CD4-positive, alpha-beta T cell treated with Interferon gamma for 1 hour (primary cell): Measurements from ENCODE around the gene MED15.
"Not testable (repeated sequence)": the region's sequence is repeated elsewhere in the genome, so short reads cannot be mapped to it uniquely, and the experiment has no call there.

ENCODE experiments used
- DNase-seq: peaks from one replicate; pipeline ENCODE4 v3.0.0-alpha.2; 2020

Gene MED15

DNA sequence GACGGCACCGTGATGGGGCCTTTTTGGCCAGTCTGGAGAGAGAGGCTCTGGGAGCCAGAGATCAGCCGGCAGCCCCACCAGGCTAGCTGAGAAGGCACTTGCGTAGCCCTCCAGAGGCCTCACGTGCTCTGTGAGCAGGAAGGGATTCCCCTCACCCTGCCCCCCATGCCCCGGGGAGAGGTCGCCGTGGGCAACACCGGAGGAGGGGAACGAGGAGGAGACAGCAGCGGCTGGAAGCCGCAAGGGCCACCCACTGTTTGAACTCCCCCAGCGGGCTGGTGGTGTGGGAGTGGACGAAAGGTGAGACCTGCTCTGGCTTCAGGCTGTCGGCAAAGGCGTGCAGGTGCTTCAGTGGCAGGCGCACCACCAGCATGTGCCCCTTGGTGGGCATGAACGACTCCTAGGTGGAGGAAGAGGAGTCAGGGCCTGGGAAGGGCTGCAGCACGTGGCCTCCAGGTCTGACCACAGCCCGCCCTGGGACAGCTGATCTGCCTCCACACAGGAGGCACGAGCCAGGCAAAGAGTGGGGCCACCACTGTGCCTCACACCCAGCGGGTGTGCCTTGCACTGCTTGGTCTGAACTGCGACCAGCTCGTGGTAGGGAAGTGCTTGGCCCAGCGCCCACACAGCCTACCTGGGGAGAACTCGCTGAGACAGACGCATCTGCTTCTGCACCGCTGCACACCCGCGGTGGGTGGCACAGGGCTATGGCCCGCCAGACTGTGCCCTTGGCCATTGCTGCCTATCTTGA is 99.9 kb downstream of the MED15 start:
- no peak for DNase-seq

DNA sequence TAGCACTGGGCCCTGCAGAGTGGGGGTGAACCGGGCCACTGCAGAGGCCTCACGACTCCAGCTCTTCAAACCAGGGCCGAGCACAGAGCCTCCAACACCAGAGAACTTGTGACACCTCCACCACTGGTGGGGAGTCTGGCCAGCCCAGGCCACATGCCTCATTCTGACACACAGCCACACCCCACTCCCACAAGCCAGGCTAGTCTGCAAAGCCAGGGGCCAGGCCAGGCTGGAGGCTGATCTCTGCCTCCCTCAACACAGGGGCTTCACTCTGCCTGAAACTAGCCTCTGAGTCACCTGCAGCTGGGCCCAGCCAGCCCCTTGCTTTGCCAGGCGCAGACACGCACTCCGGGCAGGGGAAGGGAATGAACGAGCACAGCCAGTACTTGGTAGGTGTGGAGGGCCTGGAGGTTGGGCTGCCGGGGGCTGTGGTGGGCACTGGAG is 102.9 kb downstream of the MED15 start:
- DNase-seq = no peak

DNA sequence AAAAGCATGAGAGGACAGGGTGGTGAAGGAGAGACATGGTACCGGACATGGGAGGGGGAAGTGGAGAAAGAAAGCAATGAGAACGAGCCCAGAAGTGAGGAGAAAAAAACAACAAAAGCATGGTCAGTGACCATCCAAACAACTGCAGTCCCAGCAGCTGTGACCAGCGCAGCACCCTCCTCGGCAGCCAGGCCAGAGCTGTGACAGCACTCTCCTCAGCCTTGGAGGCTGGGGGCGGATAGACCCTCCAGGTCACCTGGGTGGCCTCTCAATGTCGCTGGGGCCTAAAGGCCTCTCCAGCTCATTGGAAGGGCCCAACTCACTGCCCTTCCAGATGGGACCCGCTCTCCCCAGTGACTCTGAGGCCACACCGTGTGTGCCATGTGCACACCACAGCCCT is 103.3 kb downstream of the MED15 start:
- no peak for DNase-seq

GRCh38 chr22:20611418-20611817 is 104.0 kb downstream of the MED15 start:
- no peak for DNase-seq

DNA sequence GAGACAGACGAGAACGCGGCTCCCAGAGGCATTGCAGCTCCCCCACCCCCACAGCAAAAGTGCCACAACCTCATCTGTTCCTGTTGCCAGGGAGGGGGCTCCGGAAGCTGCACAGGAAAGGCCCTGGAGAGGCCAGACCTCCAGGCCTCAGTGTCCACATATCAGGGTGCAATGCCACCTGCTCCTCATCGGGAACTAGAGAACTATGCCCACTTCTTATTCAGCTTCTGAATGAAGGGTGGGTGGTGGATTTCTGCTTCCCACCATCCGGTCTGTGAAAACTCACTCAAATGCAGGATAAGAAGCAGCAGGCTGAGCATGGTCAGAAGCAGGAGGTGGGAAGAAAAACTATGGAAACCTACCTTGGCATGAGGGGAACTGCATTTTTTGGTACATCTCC is 105.9 kb downstream of the MED15 start:
- DNase-seq = no peak

GRCh38 chr22:20615021-20615420 is 107.6 kb downstream of the MED15 start:
- DNase-seq = no peak

DNA sequence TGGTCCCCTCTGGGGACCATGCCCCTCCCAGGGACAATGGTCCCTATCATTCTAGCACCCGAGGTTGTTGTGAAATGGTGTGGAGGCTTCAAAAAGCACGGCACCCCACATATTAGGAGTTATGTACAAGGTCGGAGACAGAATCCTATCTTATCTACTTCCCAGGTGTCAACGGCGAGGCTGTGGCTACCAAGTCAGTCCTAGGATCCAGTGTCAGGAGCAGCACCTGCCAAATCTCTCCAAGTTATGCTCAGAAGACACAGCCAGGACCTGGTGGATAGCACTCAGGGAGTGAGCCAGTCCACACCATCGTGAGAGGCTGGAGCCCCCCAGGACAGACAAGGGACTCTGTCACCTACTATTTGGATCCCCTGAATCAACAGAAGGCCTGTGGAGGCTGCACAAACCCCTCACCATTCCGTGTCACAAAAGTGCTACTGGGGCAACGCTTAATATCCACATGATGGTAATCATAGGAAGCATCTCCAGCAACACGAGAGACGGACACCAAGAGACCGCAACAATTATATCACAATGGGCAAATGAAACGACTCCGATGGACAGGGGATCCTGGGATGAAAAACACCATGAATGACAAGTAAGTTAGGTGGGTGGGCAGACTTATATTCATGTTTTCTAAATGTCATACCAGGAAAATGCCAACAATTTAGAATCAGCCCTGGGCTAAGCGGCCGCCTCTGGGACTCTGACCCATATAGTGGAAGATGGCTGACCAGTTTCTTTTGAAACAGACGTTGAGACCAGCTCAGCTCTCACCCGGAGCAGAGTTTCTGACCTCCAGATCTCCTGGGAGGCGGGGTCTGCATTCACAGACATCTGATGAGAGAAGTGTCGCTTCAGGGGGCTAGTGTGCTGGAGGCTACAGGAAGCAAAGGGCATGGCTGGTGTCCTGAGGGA is 108.4 kb downstream of the MED15 start:
- no peak for DNase-seq

DNA sequence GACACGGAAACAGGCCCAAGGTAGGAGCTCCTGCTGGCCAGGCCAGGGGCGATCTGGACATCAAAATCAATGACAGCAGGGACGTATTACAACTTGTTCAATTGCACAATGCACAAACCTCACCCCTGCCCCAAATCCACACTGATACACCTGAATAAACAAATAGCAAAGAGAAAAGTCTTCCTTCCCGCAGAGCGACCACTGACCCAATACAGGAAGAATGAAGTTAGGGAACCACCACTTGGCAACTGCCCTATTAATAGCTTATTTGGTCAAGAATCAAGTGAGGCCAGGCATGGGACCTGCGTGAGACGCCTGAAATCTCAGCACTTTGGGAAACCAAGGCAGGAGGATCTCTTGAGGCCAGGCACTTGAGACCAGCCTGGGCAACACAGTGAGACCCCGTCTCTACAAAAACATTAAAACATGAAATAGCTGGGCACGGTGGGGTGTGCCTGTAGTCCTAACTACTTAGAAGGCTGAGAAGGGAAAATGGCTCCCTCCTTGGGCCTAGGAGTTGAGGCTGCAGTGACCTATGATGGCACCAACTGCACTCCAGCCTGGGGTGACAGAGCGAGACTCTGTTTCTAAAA is 109.1 kb downstream of the MED15 start:
- DNase-seq = no peak

GRCh38 chr22:20618488-20618887 is 111.1 kb downstream of the MED15 start:
- DNase-seq = no peak

- DNase-seq = no peak
These were observed 111.9 kb downstream of the MED15 start for GRCh38 chr22:20619045-20619892.

DNA sequence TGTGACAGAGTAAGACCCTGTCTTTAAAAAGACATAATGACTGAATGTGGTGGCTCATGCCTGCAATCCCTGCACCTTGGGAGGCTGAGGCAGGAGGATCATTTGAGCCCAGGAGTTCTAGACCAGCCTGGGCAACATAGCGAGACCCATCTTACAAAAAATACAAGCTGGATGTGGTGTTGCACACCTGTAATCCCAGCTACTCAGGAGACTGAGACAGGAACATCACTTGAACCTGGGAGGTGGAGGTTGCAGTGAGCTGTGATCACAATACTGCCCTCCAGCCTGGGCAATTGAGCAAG is 112.4 kb downstream of the MED15 start:
- not testable (repeated sequence) for DNase-seq

- no peak for DNase-seq
These were observed 113.8 kb downstream of the MED15 start for GRCh38 chr22:20621162-20621561.

- no peak for DNase-seq
These were observed 115.4 kb downstream of the MED15 start for GRCh38 chr22:20622650-20623339.

- no peak for DNase-seq
These were observed 116.8 kb downstream of the MED15 start for GRCh38 chr22:20624161-20624616.

DNA sequence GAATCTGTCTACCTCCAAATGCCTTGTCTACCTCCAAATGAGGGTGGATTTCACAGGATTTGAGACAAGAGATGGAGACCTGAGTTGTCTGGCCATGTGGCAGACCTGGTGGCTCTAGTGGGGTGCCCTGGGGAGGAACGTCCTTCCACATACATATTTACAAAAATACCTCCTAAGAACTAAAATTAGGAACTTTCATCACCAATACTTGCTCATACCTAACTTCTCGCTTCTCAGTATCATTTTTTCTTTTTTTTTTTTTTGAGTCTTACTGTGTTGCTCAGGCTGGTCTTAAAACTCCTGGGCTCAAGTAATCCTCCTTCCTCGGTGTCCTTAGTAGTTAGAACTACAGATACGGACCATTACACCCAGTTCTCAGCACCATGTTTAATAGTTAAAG is 117.9 kb downstream of the MED15 start:
- DNase-seq = no peak

- no peak for DNase-seq
These were observed 119.4 kb downstream of the MED15 start for GRCh38 chr22:20626811-20627210.

DNA sequence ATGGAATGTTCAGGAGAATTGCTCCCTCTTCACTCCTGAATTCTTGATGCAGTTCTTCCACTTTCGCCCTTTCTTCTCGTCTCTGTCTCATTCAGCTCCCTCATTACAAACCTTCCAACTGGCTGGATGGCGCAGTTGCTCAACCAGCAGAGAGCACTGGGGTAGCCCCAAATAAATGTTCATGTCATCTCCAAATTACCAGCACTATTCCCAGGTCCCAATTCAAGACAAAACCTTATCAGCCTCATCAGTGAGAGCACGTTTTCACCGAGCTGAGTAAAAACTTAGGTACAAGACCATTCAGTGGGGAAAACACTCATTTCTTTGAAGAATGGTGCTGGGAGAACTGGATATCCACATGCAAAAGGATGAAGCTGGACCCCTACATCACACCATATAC is 120.0 kb downstream of the MED15 start:
- no peak for DNase-seq

GRCh38 chr22:20628081-20628939 is 120.9 kb downstream of the MED15 start:
- no peak for DNase-seq

DNA sequence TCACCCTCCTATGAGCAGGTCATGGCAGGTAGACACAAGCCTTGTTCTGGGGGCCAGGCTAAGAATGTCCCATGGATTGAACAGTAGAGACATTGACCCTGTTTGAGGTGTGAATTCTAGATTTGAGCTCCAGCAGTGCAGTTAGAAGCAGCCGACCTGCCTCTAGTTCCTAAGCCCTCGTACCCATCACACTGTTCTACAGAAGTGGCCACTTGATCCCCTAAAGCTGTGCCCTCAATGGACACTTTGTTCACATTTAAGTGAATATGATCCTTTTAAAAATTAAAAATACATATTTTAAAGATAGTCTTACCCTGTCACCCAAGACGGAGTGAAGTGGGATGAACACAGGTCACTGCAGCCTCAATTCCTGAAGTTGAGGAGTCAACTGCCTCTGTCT is 122.0 kb downstream of the MED15 start:
- DNase-seq = no peak

DNA sequence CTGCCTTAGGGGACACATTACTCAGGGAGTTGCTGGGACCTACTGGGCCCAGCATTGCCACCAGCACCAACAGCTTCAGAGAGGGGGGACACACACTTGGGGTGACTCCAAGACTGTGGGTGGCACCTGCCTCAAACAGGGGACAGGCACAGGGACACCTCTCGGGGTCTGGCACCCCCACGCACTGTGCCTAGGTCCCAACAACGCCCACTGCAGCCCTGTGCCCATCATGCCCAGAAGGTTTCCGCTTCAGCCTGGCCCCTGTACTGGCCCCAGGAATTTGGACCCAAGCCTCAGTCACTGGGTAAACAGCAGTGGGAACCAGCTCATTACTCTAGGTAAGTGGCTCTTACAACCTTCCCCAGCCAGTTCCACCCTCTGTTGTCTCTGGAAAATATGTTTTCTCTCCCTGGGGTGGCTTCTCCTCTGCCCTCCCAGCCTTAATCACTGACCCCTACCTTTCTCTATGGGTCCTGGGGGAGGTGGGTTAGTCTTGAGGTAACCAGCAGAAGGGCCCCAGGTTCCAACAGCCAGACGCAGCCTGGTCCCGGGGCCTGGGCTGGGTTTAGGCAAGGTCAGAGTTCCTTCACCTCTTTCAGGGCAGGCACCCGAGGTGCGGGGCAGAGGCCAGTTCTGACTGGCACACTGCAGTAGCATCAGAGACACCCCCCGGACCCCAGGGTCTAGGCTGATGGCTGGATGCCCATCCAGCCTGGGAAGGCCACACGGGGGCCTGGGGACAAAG is 123.6 kb downstream of the MED15 start:
- DNase-seq = no peak
